ENCODE measurements around the gene A3GALT2. TPM values are rescaled to one million over a fixed set of nuclear protein-coding genes. Genes with fewer than 3 reads are reported as not detected.
A peak's percentile ranks its signal among the peaks of the same experiment; 100 is the strongest.

A3GALT2 gene
- total RNA-seq, 1 experiment from 2014 or later, result not detected

GRCh38 chr1:33353531-33353930, 32.6 kb upstream of the A3GALT2 start:
- H3K9me3 ChIP-seq, result no peaks in the 10 kb centered on the region
- no peaks in the 10 kb centered on the region for H3K36me3 ChIP-seq (ENCODE audit: control insufficient read depth, insufficient read depth, low read length)
- Mint-ChIP-seq H3K4me1 (ENCODE audit: low read depth, unreplicated experiment) (peaks cover 16% of the 10 kb centered on the region), H3K9me3 (ENCODE audit: unreplicated experiment) (no peaks in the 10 kb centered on the region), H3K27ac (ENCODE audit: unreplicated experiment) (no peak overlapping the region), H3K4me3 (ENCODE audit: unreplicated experiment) (no peak overlapping the region), H3K27me3 (ENCODE audit: insufficient read depth, unreplicated experiment) (no peaks in the 10 kb centered on the region), H3K36me3 (ENCODE audit: insufficient read depth, unreplicated experiment) (peaks cover 5% of the 10 kb centered on the region)
- POLR2A ChIA-PET, result no interaction called here
- no TSS peak for BruUV-seq (replicated peaks)
- no peak for TF ChIP-seq CTCF (IDR thresholded peaks at IDR 0.05; ENCODE audit: insufficient read depth in 1 of 2, low read depth in 1 of 2, low read length in 1 of 2, severe bottlenecking in 1 of 2, unreplicated experiment in 1 of 2)
- no peaks in the 10 kb centered on the region for H3K27me3 ChIP-seq (replicated peaks; ENCODE audit: control insufficient read depth, insufficient read depth, low read length)
- CTCF ChIA-PET, result no interaction called here
- intact Hi-C loops (cut with micrococcal nuclease; ENCODE audit: unreplicated experiment), result no loop called here
- no peak for DNase-seq
- no peak overlapping the region for H3K4me3 ChIP-seq (ENCODE audit: low read depth, low read length)
- peaks cover 5% of the 10 kb centered on the region; the same call in 1 of the 2 replicates for H3K4me1 ChIP-seq

- no peak for TF ChIP-seq CTCF (IDR thresholded peaks at IDR 0.05; ENCODE audit: insufficient read depth in 1 of 2, low read depth in 1 of 2, low read length in 1 of 2, severe bottlenecking in 1 of 2, unreplicated experiment in 1 of 2)
- H3K36me3 Mint-ChIP-seq (ENCODE audit: insufficient read depth, unreplicated experiment), result peaks cover 12% of the 10 kb centered on the region
- no TSS peak for BruUV-seq (replicated peaks)
- no peaks in the 10 kb centered on the region for H3K27me3 Mint-ChIP-seq (ENCODE audit: insufficient read depth, unreplicated experiment)
- Histone ChIP-seq H3K4me3 (ENCODE audit: low read depth, low read length) (no peak overlapping the region), H3K9me3 (no peaks in the 10 kb centered on the region), H3K27me3 (replicated peaks; ENCODE audit: control insufficient read depth, insufficient read depth, low read length) (no peaks in the 10 kb centered on the region), H3K36me3 (ENCODE audit: control insufficient read depth, insufficient read depth, low read length) (no peaks in the 10 kb centered on the region), H3K4me1 (peaks cover 21% of the 10 kb centered on the region)
- ChIA-PET POLR2A (no interaction called here), CTCF (no interaction called here)
- DNase-seq, result no peak
- H3K4me3 Mint-ChIP-seq (ENCODE audit: unreplicated experiment), result peak overlapping the region; percentile 79
- H3K27ac Mint-ChIP-seq (ENCODE audit: unreplicated experiment), result no peak overlapping the region
- intact Hi-C loops (cut with micrococcal nuclease; ENCODE audit: unreplicated experiment), result no loop called here
- peaks cover 33% of the 10 kb centered on the region for H3K4me1 Mint-ChIP-seq (ENCODE audit: low read depth, unreplicated experiment)
- no peaks in the 10 kb centered on the region for H3K9me3 Mint-ChIP-seq (ENCODE audit: unreplicated experiment)
These were observed 30.4 kb upstream of the A3GALT2 start for GRCh38 chr1:33351281-33351660.

GRCh38 chr1:33350611-33351280, 29.8 kb upstream of the A3GALT2 start:
- no peaks in the 10 kb centered on the region for H3K9me3 ChIP-seq
- H3K27me3 ChIP-seq (replicated peaks; ENCODE audit: control insufficient read depth, insufficient read depth, low read length), result no peaks in the 10 kb centered on the region
- H3K4me1 Mint-ChIP-seq (ENCODE audit: low read depth, unreplicated experiment), result peaks cover 33% of the 10 kb centered on the region
- ChIA-PET CTCF (interaction anchor here (0.8 kb wide), 1 partner anchor 55 kb away, joined by 3 read pairs; no protein-coding TSS in a partner anchor), POLR2A (no interaction called here)
- H3K27me3 Mint-ChIP-seq (ENCODE audit: insufficient read depth, unreplicated experiment), result no peaks in the 10 kb centered on the region
- H3K36me3 ChIP-seq (ENCODE audit: control insufficient read depth, insufficient read depth, low read length), result no peaks in the 10 kb centered on the region
- peaks cover 22% of the 10 kb centered on the region for H3K4me1 ChIP-seq
- no peak for DNase-seq
- BruUV-seq (replicated peaks), result TSS peak; percentile 60
- peak overlapping the region; percentile 68 for H3K27ac Mint-ChIP-seq (ENCODE audit: unreplicated experiment)
- H3K9me3 Mint-ChIP-seq (ENCODE audit: unreplicated experiment), result no peaks in the 10 kb centered on the region
- H3K4me3 ChIP-seq (ENCODE audit: low read depth, low read length), result peak overlapping the region; percentile 55
- no peak for TF ChIP-seq CTCF (IDR thresholded peaks at IDR 0.05; ENCODE audit: insufficient read depth in 1 of 2, low read depth in 1 of 2, low read length in 1 of 2, severe bottlenecking in 1 of 2, unreplicated experiment in 1 of 2)
- intact Hi-C loops (cut with micrococcal nuclease; ENCODE audit: unreplicated experiment), result no loop called here
- H3K4me3 Mint-ChIP-seq (ENCODE audit: unreplicated experiment), result peak overlapping the region; percentile 79
- H3K36me3 Mint-ChIP-seq (ENCODE audit: insufficient read depth, unreplicated experiment), result peaks cover 13% of the 10 kb centered on the region

All from Caco-2 (cell line).